MCF 10A (cell line): ENCODE measurements around the gene MAD1L1. TPM values are rescaled to one million over a fixed set of nuclear protein-coding genes. Genes with fewer than 3 reads are reported as not detected.
A peak's percentile ranks its signal among the peaks of the same experiment; 100 is the strongest.

ENCODE experiments used
- BruUV-seq: library from RNA; stranded (reverse); fragments of 400-500 nt; replicated peaks from 2 replicates; lab custom pipeline; 2021; lab: Mats Ljungman, UMichigan
- CTCF ChIA-PET: fragments of 300-600 bp; sonication (Branson Sonifier 250); formaldehyde crosslinking; extraction: SDS; loops from one replicate; lab custom pipeline; 2021; ENCODE audit warnings: antibody characterized with exemption, inconsistent platforms; lab: Yijun Ruan, JAX
- POLR2A ChIA-PET: fragments of 300-600, 350-650 bp; sonication (Branson Sonifier 250); formaldehyde crosslinking; extraction: SDS; loops from one replicate; lab custom pipeline; 2020; ENCODE audit warnings: antibody characterized with exemption, inconsistent platforms; lab: Yijun Ruan, JAX
- DNase-seq: peaks from one replicate; pipeline ENCODE4 v3.0.0-alpha.2; 2018; ENCODE audit not compliant: unreplicated experiment
- H3K27ac Mint-ChIP-seq: one replicate; pipeline ENCODE4 v1.8.0; 2022; ENCODE audit warnings: mild to moderate bottlenecking, low read depth, mixed read lengths; ENCODE audit not compliant: unreplicated experiment
- H3K27me3 Mint-ChIP-seq: one replicate; pipeline ENCODE4 v1.8.0; 2022; ENCODE audit warnings: mixed read lengths; ENCODE audit not compliant: insufficient read depth, unreplicated experiment
- H3K36me3 Mint-ChIP-seq: one replicate; pipeline ENCODE4 v1.8.0; 2022; ENCODE audit warnings: mild to moderate bottlenecking, moderate library complexity, mixed read lengths; ENCODE audit not compliant: insufficient read depth, unreplicated experiment
- H3K4me1 Mint-ChIP-seq: one replicate; pipeline ENCODE4 v1.8.0; 2022; ENCODE audit warnings: mixed read lengths; ENCODE audit not compliant: insufficient read depth, unreplicated experiment
- H3K4me3 Mint-ChIP-seq: one replicate; pipeline ENCODE4 v1.8.0; 2022; ENCODE audit warnings: mild to moderate bottlenecking, moderate library complexity, mixed read lengths; ENCODE audit not compliant: unreplicated experiment
- H3K9me3 Mint-ChIP-seq: one replicate; pipeline ENCODE4 v1.8.0; 2022; ENCODE audit warnings: mixed read lengths; ENCODE audit not compliant: unreplicated experiment
- intact Hi-C: fragments of 100-400 bp; cut with micrococcal nuclease; formaldehyde crosslinking; loops from 2 replicates; pipeline ENCODE4 v1.14.1; 2022
- total RNA-seq: library from RNA; stranded (reverse); gene quantifications from 2 replicates; pipeline ENCODE4 v1.2.3, GENCODE V29; 2022
- TF ChIP-seq, protein P1 (sequence below): fragments of 200-600 bp; IDR thresholded peaks from one replicate; pipeline ENCODE4 v1.8.0; 2022; ENCODE audit warnings: antibody characterized with exemption, mild to moderate bottlenecking; ENCODE audit not compliant: unreplicated experiment

Gene MAD1L1
- total RNA-seq, 1 experiment from 2014 or later = 25.2 TPM

DNA sequence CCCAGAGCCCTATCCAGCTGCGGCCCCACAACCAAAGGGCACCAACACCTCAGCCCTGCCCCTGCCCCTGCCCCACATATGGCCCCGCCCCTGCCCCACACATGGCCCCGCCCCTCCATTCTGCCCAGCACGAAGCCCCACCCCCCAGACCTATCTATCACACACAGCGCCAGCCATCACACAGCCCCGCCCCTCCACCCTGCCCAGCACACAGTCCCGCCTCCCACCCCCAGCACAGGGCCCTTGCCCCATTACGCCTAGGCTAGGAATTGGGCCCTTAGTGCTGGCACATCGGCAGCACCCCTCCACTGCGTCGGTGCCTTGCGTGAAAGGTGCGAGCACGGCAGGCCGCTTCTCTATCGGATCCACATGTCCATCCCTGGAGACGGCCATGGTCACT, 126.8 kb downstream of the MAD1L1 start:
- H3K36me3 Mint-ChIP-seq = no peaks in the 10 kb centered on the region
- no peak overlapping the region for H3K4me3 Mint-ChIP-seq
- intact Hi-C loops = no loop called here
- no peak for DNase-seq
- ChIA-PET CTCF (no interaction called here), POLR2A (no interaction called here)
- no TSS peak for BruUV-seq
- no peak overlapping the region for H3K27ac Mint-ChIP-seq
- no peaks in the 10 kb centered on the region for H3K9me3 Mint-ChIP-seq
- TF ChIP-seq, protein P1, sequence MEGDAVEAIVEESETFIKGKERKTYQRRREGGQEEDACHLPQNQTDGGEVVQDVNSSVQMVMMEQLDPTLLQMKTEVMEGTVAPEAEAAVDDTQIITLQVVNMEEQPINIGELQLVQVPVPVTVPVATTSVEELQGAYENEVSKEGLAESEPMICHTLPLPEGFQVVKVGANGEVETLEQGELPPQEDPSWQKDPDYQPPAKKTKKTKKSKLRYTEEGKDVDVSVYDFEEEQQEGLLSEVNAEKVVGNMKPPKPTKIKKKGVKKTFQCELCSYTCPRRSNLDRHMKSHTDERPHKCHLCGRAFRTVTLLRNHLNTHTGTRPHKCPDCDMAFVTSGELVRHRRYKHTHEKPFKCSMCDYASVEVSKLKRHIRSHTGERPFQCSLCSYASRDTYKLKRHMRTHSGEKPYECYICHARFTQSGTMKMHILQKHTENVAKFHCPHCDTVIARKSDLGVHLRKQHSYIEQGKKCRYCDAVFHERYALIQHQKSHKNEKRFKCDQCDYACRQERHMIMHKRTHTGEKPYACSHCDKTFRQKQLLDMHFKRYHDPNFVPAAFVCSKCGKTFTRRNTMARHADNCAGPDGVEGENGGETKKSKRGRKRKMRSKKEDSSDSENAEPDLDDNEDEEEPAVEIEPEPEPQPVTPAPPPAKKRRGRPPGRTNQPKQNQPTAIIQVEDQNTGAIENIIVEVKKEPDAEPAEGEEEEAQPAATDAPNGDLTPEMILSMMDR = no peak
- no peaks in the 10 kb centered on the region for H3K27me3 Mint-ChIP-seq
- peaks cover 18% of the 10 kb centered on the region for H3K4me1 Mint-ChIP-seq

DNA sequence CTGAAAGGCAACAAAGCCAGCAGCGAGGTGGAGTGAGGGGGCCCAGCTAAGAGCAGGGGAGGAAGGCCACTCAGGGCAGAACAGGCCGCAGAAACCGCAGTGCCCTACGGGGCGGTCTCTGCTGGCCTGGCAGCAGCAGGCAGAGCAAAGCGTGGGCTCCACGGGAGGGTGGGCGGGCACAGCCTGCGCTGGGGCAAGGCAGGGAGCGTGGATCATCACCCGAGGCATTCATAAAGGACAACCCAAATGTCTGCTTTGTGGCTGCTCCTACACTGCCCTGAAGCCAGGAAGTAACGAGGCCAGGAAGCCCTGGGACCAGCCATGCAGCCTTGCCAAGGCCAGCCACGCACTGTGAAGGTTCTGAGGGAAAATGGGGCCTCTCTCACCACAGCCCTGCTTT, 127.5 kb downstream of the MAD1L1 start:
- no peak overlapping the region for H3K4me3 Mint-ChIP-seq
- CTCF ChIA-PET = no interaction called here
- H3K36me3 Mint-ChIP-seq = no peaks in the 10 kb centered on the region
- no peak overlapping the region for H3K27ac Mint-ChIP-seq
- no peaks in the 10 kb centered on the region for H3K27me3 Mint-ChIP-seq
- no peaks in the 10 kb centered on the region for H3K9me3 Mint-ChIP-seq
- TF ChIP-seq, protein P1 = no peak
- DNase-seq = no peak
- intact Hi-C loops = no loop called here
- H3K4me1 Mint-ChIP-seq = peaks cover 13% of the 10 kb centered on the region
- POLR2A ChIA-PET = no interaction called here
- no TSS peak for BruUV-seq

DNA sequence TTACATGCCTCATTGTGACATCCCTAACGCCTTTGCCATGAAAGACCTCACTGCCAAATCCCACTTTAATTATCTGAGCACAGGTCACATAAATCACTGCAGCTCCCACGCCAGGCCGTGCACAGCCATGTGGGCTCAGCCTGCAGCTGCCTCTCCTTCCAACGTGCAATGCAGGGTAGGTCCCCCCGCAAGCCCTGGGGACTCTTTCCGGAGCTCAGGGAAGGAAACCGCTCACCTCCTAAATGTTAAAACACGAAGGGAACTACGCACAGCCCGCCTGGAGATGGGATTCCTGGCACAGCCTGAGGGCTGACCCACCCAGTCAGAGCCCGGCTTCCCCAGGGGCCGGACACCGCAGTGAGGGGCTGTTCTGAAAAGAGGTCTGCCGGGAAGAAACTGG, 128.0 kb downstream of the MAD1L1 start:
- H3K4me1 Mint-ChIP-seq = peaks cover 10% of the 10 kb centered on the region
- TF ChIP-seq, protein P1 = no peak
- no peak for DNase-seq
- no peaks in the 10 kb centered on the region for H3K27me3 Mint-ChIP-seq
- H3K4me3 Mint-ChIP-seq = no peak overlapping the region
- CTCF ChIA-PET = no interaction called here
- POLR2A ChIA-PET = interaction anchor here (0.7 kb wide), 1 partner anchor 18 kb away, joined by 4 read pairs; no protein-coding TSS in a partner anchor
- no TSS peak for BruUV-seq
- H3K36me3 Mint-ChIP-seq = no peaks in the 10 kb centered on the region
- H3K9me3 Mint-ChIP-seq = no peaks in the 10 kb centered on the region
- intact Hi-C loops = no loop called here
- peak overlapping the region; percentile 6 for H3K27ac Mint-ChIP-seq

DNA sequence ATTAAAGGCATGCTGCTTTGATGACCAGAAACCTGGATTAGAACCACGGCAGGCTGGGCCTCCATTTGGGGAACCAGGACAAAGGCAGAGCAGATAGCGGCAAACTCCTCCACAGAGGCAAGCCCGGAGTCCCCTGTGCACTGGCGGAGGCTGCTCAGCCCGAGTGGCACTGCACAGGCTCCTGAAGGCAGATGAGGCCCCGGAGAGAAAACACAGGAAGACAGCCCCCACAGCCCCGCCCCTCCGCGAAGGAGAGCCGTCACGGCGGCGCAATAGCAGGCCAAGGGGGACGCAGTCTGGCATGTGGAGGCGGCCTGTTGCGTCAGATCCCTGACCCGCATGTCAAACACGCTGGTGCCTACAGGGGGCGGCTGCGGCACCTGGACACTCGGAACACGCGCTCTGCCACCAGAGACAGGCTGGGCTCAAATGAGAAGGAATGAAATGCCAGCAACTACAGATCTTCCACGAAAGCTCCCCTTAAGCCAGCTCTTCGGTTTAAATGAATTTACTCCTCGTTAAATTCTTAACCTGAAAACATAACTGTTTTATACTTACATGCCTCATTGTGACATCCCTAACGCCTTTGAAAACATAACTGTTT, 128.5 kb downstream of the MAD1L1 start:
- TF ChIP-seq, protein P1 = no peak
- Mint-ChIP-seq H3K27me3 (no peaks in the 10 kb centered on the region), H3K4me1 (peaks cover 10% of the 10 kb centered on the region), H3K9me3 (no peaks in the 10 kb centered on the region), H3K36me3 (no peaks in the 10 kb centered on the region), H3K4me3 (no peak overlapping the region), H3K27ac (peak overlapping the region; percentile 6)
- intact Hi-C loops = no loop called here
- BruUV-seq = no TSS peak
- POLR2A ChIA-PET = interaction anchor here (0.7 kb wide), 1 partner anchor 19 kb away, joined by 4 read pairs; no protein-coding TSS in a partner anchor
- no peak for DNase-seq
- CTCF ChIA-PET = interaction anchor here (0.7 kb wide), 1 partner anchor 665 kb away, joined by 3 read pairs; no protein-coding TSS in a partner anchor
